ENCODE results near the gene ADAMTS18.

The ADAMTS18 gene

DNA sequence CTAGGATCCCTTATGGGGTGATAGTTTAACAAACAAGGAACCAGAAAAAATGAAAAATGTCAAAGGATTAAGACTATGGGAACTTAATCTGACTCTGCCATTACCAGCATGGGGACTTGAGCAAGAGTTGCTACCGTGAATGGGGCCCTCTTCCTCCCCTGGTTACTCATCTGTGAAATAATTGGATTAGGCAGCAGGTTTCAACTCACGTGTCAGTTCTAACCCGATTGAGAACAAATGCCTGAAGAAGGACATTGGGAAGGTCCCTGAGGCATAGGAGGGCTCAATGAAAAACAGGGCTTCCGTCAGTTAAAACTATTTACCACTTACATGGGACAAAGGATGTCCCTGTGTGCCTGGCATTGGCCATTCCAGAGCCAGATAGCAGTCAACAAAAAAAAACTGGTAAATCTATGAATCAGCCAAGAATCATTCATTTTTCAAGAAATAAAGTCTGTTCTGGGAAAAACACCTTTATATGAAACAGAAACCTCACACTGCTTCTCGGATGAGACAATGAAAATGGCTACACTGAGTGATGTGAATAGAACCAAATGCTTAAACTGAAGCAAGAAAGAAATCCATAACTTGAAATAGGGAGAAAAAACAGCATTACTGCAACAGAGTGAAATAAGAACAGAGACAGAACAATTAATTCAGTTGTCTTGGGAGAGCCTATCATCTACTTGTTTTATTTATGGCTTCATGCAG, 104.3 kb downstream of the ADAMTS18 start:
- DNase-seq (ENCODE audit: low read depth in 2 of 2, low spot score in 1 of 2) = no peak

DNA sequence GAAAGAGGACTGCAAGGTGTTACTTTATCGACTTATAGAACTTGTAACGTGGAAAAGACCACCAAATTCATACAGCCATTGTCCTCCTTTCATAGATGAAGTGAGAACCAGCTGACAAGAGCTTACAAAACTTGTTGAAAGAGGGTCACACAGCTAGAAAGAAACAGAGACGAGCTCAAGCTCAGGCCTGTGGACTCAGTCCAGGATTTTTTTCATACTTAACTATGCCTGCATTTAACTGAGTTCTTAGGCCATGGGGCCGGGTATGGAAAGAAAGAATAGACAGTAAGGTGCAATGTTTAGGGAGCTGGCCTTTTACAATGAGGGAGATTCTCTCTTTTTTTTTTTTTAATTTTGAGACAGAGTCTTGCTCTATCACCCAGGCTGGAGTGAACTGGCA, 106.1 kb downstream of the ADAMTS18 start:
- DNase-seq (ENCODE audit: low read depth in 2 of 2, low spot score in 1 of 2) = no peak

DNA sequence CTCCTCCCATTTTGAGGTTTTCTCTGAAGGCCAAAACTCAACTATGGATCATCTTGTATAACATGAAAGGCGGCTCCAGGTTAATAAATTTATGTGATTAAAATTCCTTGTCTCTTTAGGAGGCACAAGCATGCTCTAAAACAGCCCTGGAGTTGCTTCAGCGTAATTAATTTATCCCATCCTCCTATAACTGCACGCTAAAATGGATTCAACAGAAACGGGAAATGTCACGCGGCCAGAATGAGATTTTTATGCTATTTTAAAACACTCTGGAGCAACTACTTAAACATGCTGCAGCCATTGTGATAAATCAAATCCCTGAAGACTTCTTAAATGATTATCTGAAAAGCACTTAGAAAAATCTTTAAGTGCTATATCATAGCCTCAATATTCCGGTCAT, 106.6 kb downstream of the ADAMTS18 start:
- no peak for DNase-seq (ENCODE audit: low read depth in 2 of 2, low spot score in 1 of 2)

DNA sequence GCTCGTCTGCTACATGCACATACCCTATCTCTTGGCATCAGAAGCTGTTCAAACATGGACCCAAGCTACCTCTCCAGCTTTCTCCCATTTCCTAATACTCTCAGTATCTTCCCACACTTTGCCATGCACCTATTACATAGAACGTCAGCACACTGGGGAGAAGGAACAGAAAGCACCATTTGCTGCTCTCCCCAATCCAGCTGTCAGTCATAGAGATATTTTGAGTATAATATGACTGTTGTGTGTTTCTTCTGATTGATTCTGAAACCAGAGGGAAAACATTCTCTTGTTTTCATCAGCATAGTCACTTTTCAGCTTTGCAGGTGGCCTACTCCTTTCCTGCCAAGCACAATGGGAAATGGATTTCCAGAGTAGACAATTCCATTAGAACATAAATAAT, 107.1 kb downstream of the ADAMTS18 start:
- DNase-seq (ENCODE audit: low read depth in 2 of 2, low spot score in 1 of 2) = no peak

DNA sequence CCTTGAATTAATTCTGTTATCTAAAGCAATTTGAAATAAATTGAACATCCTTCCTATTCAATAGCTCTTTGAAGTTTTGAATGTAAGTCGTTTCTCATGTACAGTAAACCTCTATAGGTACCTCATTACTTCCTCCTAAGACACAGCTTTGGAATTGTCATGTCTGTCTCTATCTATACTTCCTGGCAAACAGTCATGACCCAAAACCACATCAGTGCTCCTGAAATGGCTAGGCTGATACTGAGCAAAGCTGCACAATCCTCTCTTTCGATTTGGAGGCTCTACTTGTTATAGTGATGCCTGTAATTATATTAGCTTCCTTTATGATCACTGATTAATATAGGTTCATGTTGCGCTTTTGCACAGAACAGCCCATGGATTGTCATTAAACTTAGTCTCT, 110.1 kb downstream of the ADAMTS18 start:
- DNase-seq (ENCODE audit: low read depth in 2 of 2, low spot score in 1 of 2) = no peak

DNA sequence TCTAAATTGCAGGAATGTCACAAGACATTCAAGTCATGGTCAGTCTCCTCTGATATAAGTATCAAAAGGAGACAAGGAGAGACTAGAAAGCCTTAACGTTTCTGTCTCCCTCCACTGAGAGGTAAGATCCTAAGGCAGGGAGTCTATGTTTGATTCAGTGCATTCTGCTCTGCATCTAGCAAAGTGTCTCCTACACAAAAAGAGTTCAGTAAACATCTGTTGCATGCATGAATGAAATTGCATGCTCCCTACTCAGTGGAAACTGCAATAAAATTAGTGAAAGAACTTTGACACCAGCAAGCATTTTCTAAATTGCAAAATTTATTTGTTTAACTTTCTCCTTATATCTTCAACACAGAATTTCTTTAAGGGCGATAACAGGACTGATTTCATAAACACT, 111.1 kb downstream of the ADAMTS18 start:
- no peak for DNase-seq (ENCODE audit: low read depth in 2 of 2, low spot score in 1 of 2)

DNA sequence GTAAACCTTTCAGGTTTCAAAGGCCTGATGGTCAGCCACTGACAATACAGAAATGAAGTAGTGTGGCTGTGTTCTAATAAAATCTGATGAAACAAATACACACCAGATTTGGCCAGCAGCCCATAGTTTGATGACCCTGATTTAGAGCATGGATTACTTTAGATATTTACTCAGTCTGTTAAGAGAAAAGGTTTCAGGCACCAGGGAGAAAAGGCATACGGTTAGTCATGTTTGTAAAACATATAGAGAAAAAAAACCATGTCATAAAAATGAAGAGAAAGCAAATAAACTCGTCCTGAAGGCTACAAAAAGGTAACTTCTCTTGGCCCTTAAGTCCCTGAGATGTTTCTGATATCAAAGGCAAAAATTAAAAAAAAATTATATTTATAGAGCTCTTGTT, 112.1 kb downstream of the ADAMTS18 start:
- DNase-seq (ENCODE audit: low read depth in 2 of 2, low spot score in 1 of 2) = no peak

DNA sequence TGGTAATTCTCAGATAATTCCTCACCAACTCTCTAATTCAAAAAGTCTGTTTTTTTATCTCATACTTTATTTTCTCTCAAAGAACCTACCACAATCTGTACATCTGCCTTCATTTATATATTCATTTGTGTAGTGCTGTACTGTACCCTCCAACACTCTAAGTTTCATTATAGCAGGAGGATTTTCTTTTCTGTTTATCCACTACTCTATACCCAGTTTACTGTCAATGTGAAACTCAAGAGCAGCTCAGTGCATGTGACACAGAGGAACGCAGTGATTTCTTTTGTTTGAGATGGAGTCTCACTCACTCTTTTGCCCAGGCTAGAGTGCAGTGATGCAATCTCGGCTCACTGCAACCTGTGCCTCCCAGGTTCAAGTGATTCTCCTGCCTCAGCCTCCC, 117.8 kb downstream of the ADAMTS18 start:
- DNase-seq (ENCODE audit: low read depth in 2 of 2, low spot score in 1 of 2) = no peak

DNA sequence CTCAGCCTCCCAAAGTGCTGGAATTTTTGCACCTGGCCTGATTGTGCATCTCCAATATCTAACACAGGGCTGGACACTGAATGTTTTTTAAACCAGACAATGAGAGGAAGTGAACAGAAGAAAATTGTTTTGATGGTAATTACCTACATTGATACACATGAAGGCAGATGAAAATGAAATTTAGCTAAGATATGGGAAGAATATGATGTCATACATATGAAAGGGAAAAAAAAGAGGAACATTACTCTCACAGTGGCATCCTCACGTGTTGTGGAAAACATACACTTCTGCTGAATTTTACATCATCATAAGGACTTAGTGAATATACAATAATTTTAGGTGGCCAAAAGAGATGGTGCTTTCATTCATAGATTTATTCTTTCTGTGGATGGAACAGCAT, 124.0 kb downstream of the ADAMTS18 start:
- DNase-seq (ENCODE audit: low read depth in 2 of 2, low spot score in 1 of 2) = no peak

DNA sequence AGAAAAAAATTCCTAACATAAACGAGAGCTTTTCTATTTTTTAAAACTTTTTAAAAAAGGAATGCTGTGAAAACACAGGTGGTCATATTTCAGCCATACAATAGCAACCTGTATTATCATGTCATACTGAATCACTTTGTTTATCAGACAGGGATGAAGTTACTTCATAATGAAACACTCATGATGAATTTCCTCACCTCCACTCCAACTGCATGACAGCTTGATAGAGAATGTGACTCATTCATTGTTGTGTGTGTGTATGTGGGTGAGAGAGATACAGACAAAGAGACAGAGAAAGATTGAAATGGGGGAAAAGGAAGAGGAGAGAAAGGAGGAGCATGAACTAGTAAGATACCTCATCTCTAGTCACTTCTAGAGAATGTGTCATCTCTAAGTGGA, 126.7 kb downstream of the ADAMTS18 start:
- no peak for DNase-seq (ENCODE audit: low read depth in 2 of 2, low spot score in 1 of 2)

DNA sequence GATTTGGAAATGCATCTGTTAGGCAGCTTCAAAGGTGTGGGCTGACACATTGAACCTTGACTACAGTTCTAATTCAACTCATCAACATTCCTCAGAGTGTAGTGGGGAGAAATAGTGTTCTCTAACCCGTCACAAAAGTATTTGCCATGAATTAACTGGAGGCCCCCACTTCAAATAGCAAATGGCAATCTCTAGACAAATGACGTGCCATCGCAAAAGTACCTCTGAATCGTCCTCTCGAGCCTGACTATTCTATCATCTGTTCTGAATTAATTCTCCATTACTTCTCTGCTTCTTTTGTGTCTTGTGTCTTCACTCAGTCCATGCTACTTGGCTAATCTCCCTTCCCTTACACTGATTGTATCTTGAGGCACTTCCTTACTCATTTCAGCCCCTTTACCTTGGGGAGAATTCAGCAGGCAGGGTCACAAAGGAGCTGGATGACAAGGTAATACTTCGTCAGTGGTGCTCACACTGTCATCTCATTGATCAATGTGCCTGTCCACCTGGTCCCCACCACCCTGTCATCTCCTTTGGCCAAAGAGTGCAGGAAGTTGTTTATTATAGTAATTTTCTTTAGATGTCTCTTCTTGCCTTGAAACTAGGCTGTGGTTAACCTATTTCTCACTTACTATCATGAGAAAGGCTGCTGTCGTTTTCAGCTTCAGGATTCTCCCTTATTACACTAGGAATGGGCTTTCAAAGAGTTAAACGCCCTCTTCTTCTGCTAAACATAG, 127.2 kb downstream of the ADAMTS18 start:
- DNase-seq (ENCODE audit: low read depth in 2 of 2, low spot score in 1 of 2) = no peak

DNA sequence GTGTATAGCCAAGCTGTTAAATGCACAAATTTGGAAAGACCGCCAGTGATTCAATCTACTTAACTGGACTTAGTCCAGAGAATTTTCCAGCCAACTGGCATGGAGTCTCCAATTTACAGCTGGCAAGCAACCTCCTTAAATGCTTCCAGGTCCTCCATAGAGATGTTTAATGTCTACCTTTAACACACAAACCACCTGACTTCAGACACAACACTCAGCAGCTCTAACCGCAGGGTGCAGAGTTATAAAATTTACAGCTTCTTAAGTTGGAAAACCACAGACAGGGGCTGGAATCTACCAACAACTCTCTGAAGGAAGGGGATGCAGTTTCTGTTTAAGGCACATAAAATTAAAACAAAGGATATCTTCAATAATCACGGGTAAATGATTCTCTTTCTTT, 128.8 kb downstream of the ADAMTS18 start:
- no peak for DNase-seq (ENCODE audit: low read depth in 2 of 2, low spot score in 1 of 2)

DNA sequence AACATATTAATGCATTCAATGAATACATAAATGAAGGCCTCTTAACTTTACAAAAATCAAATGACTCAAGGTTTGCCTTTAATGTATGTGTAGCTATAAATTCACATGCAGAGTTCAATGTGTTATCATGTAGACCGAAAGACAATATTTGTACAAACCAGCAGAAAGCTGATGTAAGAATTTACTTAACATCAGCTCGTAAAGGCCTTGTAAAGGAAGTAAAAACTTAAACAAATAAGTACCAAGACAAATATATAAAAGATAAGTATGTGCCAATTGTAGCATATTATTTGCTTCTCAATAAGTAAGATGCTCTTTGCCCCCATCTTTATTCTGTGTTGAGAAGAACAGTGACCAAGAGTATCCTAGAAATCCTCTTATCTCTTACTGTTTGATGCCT, 130.0 kb downstream of the ADAMTS18 start:
- DNase-seq (ENCODE audit: low read depth in 2 of 2, low spot score in 1 of 2) = no peak

DNA sequence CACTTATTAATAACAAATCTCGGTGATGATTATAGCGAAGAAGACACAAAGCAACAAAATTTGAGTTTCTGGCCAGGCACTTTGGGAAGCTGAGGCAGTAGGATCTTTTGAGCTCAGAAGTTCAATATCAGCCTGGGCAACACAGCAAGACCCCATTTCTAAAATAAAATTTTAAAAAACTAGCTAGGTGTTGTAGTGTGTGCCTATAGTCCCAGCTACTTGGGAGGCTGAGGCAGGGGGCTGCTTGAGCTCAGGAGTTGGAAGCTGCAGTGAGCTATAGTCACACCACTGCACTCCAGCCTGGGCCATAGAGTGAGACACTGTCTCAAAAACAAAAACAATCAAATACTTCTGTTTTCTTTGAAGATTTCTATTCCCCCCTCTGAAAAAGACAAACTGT, 130.7 kb downstream of the ADAMTS18 start:
- no peak for DNase-seq (ENCODE audit: low read depth in 2 of 2, low spot score in 1 of 2)

DNA sequence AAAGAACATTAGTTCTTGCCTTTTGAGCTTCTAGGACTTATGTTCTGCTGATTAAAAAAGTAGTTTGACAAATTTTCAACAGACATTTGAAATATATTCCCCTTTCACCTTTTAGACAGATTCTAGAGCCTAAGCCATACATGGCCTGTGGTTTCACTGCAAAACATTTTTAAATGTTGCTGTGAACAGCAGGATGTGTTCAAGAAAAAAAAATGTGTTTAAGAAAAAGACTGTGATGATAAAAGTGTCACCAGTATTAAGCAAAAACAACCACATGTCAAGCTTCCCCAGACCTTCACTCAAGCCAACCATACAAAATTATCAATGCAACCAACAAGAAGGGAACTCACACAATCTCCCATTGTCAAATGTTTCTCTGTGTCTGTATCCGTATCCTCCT, 132.2 kb downstream of the ADAMTS18 start:
- DNase-seq (ENCODE audit: low read depth in 2 of 2, low spot score in 1 of 2) = no peak

DNA sequence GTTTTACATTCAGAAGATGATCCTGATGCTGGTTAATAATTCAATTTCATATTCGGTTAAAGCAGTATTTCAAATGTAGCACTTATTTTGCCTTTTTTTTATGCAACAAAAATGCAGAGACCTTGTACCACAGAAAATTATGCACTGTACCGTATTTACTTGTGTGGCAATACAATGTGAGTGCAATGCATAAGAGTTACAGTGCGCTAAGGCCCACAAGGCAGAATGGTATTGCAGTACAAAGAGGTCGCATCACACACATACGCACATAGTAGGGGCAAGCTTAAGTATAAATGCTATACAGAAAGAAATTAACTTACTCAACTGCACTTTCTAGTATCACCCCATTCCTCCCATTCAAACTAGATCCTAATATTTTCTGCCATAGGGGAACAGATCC, 132.6 kb downstream of the ADAMTS18 start:
- no peak for DNase-seq (ENCODE audit: low read depth in 2 of 2, low spot score in 1 of 2)

DNA sequence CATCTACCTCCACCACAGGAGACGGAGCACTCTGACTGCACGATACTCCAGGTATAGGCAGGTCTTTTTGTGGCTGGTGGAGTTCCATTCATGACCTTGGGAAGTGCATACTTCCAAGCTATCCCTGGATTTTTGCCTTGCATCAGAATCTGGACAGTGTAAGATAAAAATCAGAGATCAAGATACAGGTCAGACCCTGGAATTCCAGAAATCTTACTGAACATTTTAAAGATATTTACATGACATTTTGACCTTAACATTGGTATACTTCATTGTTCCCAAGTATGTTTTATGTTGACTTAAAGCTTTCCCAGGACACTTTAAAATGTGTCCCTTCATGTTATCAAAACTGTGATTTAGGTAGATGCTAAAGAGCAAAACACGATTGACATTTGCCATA, 134.6 kb downstream of the ADAMTS18 start:
- no peak for DNase-seq (ENCODE audit: low read depth in 2 of 2, low spot score in 1 of 2)

DNA sequence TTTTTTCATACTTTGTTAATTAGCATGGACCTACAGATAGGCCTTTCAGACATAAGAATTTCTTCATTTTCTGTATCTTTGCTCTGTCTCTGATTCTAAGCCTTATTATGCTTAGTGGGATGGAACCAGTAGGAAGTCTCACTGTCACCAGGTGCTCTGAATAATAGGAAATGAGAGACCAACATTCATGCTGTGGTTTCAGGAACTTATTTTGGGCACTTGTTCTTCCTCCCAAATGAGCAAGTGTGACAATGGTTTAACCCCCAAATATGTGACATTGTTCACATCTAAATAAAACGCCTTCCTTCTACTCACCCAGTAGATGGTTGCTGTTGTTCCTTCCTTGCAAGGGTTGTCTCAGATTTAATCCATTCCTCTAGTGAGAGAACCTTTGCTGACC, 135.4 kb downstream of the ADAMTS18 start:
- DNase-seq (ENCODE audit: low read depth in 2 of 2, low spot score in 1 of 2) = no peak

DNA sequence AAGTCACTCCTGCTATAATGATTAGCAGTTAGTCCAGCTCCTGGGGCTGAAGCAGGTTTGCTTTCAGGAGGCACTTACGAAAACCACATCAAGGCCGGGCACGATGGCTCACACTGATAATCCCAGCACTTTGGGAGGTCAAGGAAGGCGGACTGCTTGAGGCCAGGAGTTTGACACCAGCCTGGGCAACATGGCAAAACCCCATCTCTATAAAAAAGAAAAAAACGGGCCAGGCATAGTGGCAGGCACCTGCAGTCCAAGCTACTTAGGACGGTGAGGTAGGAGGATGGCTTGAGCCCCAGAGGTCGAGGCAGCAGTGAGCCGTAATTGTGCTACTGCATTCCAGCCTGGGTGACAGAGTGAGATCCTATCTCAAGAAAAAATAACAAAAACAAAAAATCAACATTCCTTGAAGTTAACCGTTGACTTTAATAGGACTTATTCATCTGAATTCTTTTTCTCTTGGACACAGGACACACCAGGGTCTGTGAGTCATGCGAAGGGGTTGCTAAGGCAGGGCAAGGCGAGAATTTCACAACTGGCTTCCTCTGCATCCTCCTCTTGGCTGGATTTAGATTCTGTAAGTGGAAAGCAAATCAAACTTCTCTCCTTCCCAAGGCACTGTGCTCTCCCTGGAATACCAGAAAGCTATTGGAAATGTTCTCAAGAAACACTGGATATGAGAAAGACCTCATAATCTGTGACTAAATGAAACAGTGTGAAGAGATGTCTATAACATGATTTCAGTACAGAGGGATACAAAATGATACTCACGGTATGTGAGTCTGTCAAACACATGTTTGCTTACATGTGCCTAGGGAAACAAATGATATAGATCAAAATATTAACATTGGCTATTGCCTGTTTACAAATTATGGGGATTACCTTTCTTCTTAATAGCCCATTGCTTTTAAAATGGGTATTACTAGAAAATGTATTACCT, 136.1 kb downstream of the ADAMTS18 start:
- no peak for DNase-seq (ENCODE audit: low read depth in 2 of 2, low spot score in 1 of 2)

DNA sequence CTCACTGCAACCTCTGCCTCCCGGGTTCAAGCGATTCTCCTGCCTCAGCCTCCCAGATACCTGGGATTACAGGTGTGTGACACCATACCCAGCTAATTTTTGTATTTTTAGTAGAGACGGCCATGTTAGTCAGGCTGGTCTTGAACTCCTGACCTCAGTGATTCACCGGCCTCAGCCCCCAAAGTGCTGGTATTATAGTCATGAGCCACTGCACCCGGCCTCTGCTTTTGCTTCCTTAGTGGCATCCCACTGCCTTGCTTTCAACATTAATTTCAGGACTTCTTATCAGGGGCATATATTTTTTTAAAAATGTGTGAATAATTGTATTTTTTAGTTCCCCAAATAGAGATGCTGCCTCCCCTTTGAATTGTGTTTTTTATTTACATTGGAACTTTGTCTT, 136.8 kb downstream of the ADAMTS18 start:
- no peak for DNase-seq (ENCODE audit: low read depth in 2 of 2, low spot score in 1 of 2)

DNA sequence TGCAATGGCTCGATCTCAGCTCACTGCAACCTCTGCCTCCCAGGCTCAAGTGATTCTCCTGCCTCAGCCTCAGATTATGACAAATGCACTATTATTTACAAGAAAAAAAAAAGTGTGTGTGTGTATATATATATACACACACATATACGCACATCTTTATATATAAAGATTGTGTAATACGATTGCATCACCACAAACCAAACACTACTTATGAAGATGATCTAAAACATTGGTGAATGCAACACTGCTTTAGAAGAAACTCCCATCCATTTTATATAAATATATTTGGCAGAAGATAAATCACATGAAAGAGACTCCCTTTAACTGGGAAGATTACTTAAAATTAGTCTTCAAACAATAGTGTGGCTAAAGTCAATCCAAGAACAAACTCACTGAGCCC, 138.9 kb downstream of the ADAMTS18 start:
- no peak for DNase-seq (ENCODE audit: low read depth in 2 of 2, low spot score in 1 of 2)
